GM21390 (cell line): Measurements from ENCODE around the gene CCDC142.
A peak's percentile ranks its signal among the peaks of the same experiment; 100 is the strongest.
"Not testable (repeated sequence)": the region's sequence is repeated elsewhere in the genome, so short reads cannot be mapped to it uniquely, and the experiment has no call there.

Source experiments
- ATAC-seq: cut with Tn5 transposase; IDR thresholded peaks from one replicate; pipeline ENCODE4 v1.9.1; 2021; ENCODE audit not compliant: unreplicated experiment

Gene CCDC142

GRCh38 chr2:74471332-74472065 is 11.3 kb downstream of the CCDC142 start:
- no peak for ATAC-seq

GRCh38 chr2:74470742-74471141 is 12.1 kb downstream of the CCDC142 start:
- not testable (repeated sequence) for ATAC-seq

- ATAC-seq = peak; percentile 6
These were observed 18.4 kb downstream of the CCDC142 start for GRCh38 chr2:74464406-74464805.

GRCh38 chr2:74462786-74463105 is 20.1 kb downstream of the CCDC142 start:
- no peak for ATAC-seq

GRCh38 chr2:74462054-74462785 is 20.6 kb downstream of the CCDC142 start:
- ATAC-seq = no peak

- ATAC-seq = no peak
These were observed 21.4 kb downstream of the CCDC142 start for GRCh38 chr2:74461187-74462053.

GRCh38 chr2:74460187-74460586 is 22.6 kb downstream of the CCDC142 start:
- not testable (repeated sequence) for ATAC-seq

GRCh38 chr2:74459503-74460118 is 23.2 kb downstream of the CCDC142 start:
- ATAC-seq = not testable (repeated sequence)

GRCh38 chr2:74458938-74459363 is 23.8 kb downstream of the CCDC142 start:
- no peak for ATAC-seq

GRCh38 chr2:74458132-74458937 is 24.5 kb downstream of the CCDC142 start, which contains the start of gene WBP1:
Gene WBP1 (plus strand): TSS chr2:74458438. CDS start chr2:74458603, 165 bp downstream.
- peak; percentile 84 for ATAC-seq

GRCh38 chr2:74457549-74458131 is 25.2 kb downstream of the CCDC142 start:
- peak; percentile 31 for ATAC-seq

- ATAC-seq = no peak
These were observed 25.7 kb downstream of the CCDC142 start for GRCh38 chr2:74457129-74457548.

- peak; percentile 39 for ATAC-seq
These were observed 27.9 kb downstream of the CCDC142 start, which contains the start of gene INO80B for GRCh38 chr2:74454654-74455511. Gene INO80B (plus strand): TSS chr2:74455087. CDS start chr2:74455117, 30 bp downstream.

- ATAC-seq = no peak
These were observed 32.1 kb downstream of the CCDC142 start for GRCh38 chr2:74450570-74451190.

- ATAC-seq = no peak
These were observed 34.0 kb downstream of the CCDC142 start for GRCh38 chr2:74448771-74449170.

GRCh38 chr2:74447230-74447999 is 35.4 kb downstream of the CCDC142 start:
- no peak for ATAC-seq

GRCh38 chr2:74444498-74445318 is 38.1 kb downstream of the CCDC142 start:
- ATAC-seq = no peak
